Stimulated activated CD4-positive, alpha-beta T cell treated with anti-CD3 and anti-CD28 coated beads, Interleukin-1b, Interleukin-23, amount 100 ng/mL, for 4 hours (primary cell): ENCODE results near the gene NDC1.

Experiments used
- DNase-seq, 2 donors: peaks; one replicate each; pipeline ENCODE4 v3.0.0-alpha.2; 2020; ENCODE audit warnings: low read depth in 2 of 2

The NDC1 gene

GRCh38 chr1:53731779-53732305, 106.3 kb downstream of the NDC1 start:
- no peak for DNase-seq

GRCh38 chr1:53731043-53731600, 107.0 kb downstream of the NDC1 start:
- DNase-seq, result no peak

GRCh38 chr1:53730224-53730865, 107.8 kb downstream of the NDC1 start:
- DNase-seq, result no peak

- DNase-seq, result no peak
These were observed 108.5 kb downstream of the NDC1 start for GRCh38 chr1:53729456-53730223.

GRCh38 chr1:53728702-53729455, 109.2 kb downstream of the NDC1 start:
- DNase-seq, result no peak

- no peak for DNase-seq
These were observed 109.9 kb downstream of the NDC1 start for GRCh38 chr1:53728196-53728595.

- no peak for DNase-seq
These were observed 110.5 kb downstream of the NDC1 start for GRCh38 chr1:53727461-53728092.

- DNase-seq, result no peak
These were observed 112.0 kb downstream of the NDC1 start for GRCh38 chr1:53726009-53726600.

GRCh38 chr1:53725238-53725689, 112.8 kb downstream of the NDC1 start:
- DNase-seq, result no peak

- no peak for DNase-seq
These were observed 116.1 kb downstream of the NDC1 start for GRCh38 chr1:53722025-53722424.

GRCh38 chr1:53721088-53721487, 117.0 kb downstream of the NDC1 start:
- DNase-seq, result no peak

GRCh38 chr1:53719469-53719868, 118.6 kb downstream of the NDC1 start:
- DNase-seq, result no peak

GRCh38 chr1:53718443-53718842, 119.7 kb downstream of the NDC1 start:
- no peak for DNase-seq

- no peak for DNase-seq
These were observed 120.9 kb downstream of the NDC1 start for GRCh38 chr1:53717025-53717804.

GRCh38 chr1:53716150-53716549, 121.9 kb downstream of the NDC1 start:
- no peak for DNase-seq

GRCh38 chr1:53715478-53715877, 122.6 kb downstream of the NDC1 start:
- no peak for DNase-seq
